HG03025 (cell line): ENCODE data around the gene MIF.
"Not testable (repeated sequence)": the region's sequence is repeated elsewhere in the genome, so short reads cannot be mapped to it uniquely, and the experiment has no call there.

Source experiments
- ATAC-seq: cut with Tn5 transposase; IDR thresholded peaks from one replicate; pipeline ENCODE4 v1.9.1; 2021; ENCODE audit warnings: mild to moderate bottlenecking, moderate library complexity; ENCODE audit not compliant: unreplicated experiment, low FRiP score

Gene MIF

DNA sequence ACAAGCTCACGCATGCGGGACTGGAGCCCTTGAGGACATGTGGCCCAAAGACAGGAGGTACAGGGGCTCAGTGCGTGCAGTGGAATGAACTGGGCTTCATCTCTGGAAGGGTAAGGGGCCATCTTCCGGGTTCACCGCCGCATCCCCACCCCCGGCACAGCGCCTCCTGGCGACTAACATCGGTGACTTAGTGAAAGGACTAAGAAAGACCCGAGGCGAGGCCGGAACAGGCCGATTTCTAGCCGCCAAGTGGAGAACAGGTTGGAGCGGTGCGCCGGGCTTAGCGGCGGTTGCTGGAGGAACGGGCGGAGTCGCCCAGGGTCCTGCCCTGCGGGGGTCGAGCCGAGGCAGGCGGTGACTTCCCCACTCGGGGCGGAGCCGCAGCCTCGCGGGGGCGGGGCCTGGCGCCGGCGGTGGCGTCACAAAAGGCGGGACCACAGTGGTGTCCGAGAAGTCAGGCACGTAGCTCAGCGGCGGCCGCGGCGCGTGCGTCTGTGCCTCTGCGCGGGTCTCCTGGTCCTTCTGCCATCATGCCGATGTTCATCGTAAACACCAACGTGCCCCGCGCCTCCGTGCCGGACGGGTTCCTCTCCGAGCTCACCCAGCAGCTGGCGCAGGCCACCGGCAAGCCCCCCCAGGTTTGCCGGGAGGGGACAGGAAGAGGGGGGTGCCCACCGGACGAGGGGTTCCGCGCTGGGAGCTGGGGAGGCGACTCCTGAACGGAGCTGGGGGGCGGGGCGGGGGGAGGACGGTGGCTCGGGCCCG lies at the start of gene MIF:
Gene MIF, plus strand, starts transcription at position 439 of the 765 bp plus-strand sequence. Its CDS starts 92 bp downstream, at position 531.
- ATAC-seq, result peak; percentile 73

DNA sequence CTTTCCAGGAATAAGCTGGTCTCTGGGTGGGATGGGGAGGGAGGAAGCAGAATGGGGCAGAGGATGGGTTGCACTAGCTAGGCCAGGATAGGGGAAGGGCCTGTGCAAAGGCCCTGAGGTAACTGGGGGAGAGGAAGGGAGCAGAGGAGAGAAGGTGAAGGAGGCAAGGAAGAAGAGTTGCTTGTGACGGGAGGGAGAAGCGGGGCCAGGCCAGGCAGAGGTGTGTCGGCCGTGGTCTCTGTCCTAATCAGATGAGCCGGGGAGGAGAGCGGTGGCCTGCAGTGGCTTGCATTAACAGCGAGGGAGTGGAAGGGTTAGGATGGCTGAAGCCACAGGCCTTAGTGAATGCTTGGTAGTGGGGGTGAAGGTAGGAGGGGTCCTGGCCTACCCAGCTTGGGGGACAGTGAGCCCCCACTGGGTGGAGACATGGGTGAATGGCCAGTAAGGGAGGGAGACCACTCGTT lies 49.4 kb upstream of the MIF start:
- no peak for ATAC-seq

GRCh38 chr22:23845265-23846080 lies 48.7 kb upstream of the MIF start:
- ATAC-seq, result no peak

DNA sequence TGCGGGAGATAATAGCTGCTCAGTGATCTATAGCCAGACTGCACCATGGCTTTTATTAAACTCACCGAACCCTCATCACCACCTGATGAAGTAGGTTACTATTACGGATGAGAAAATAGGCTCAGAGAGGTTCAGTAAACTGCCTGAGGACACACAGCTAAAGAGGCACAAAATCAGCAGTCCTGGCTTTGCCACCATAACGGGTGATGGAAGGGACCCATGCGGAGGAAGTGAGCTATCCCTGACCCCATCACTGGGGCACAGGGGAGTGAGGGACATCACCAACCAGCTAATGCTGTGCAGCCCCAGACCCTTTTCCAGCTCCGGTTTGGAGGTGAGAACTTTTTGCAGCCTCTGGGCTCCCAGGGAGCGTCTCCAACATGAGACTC lies 48.1 kb upstream of the MIF start:
- ATAC-seq, result no peak

DNA sequence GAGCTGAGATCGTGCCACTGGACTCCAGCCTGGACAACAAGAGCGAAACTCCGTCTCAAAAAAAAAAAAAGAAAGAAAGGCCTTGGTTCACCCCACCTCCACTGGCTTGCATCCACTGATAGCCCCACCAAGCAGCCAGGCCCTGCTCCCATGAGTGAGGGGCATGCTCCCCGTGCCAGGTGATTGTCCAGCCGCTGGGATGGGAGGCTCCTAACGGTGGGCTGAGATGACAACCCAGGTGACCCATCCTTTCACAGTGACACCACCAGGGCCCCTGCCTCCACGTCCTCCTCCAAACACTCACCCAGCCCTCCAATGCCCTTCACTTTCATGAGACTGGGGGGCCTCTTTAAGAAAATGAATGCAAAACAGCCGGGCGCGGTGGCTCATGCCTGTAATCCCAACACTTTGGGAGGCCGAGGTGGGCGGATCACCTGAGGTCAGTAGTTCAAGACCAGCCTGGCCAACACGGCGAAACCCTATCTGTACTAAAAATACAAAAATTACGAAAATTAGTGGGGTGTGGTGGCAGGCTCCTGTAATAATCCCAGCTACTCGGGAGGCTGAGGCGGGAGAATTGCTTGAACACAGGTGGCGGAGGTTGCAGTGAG lies 46.8 kb upstream of the MIF start:
- no peak for ATAC-seq

DNA sequence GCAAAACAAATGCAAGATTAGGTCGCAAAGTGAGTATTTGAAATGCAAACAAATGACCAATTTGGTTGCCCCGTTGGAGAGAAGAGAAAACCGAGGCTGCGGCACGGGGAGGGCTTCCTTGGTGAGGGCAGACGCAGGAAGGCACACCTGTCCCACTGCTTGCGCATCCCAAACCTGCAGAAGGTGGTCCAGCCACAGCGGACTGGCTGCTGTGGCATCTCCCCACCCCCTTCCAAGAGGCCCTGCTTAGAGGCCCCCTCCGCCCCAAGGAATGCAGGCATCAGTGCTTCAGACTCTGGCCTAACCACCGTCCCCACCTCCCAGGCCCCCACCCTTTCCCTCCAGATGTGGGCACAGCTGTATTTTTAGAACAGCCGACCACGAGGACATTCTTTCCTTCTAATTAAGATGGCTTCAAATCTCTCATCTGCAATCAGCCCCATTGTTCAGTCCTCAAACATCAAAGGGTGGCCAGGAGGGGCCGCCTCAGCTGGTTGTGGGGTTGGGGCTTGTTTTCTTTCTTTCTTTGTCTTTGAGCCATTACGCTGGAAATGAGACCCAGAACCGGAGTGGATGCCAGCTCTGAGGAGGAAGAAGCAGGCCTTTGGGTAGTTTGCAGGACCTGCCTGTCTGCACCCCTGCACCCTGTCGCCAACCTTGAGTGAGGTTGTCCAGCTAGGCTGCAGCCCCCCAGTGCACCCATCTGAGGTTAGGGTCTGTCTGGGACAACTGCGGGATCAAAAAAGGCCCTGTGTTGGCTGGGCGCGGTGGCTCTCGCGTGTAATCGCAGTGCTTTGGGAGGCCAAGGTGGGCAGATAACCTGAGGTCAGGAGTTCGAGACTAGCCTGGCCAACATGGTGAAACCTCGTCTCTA lies 46.0 kb upstream of the MIF start:
- ATAC-seq, result no peak

DNA sequence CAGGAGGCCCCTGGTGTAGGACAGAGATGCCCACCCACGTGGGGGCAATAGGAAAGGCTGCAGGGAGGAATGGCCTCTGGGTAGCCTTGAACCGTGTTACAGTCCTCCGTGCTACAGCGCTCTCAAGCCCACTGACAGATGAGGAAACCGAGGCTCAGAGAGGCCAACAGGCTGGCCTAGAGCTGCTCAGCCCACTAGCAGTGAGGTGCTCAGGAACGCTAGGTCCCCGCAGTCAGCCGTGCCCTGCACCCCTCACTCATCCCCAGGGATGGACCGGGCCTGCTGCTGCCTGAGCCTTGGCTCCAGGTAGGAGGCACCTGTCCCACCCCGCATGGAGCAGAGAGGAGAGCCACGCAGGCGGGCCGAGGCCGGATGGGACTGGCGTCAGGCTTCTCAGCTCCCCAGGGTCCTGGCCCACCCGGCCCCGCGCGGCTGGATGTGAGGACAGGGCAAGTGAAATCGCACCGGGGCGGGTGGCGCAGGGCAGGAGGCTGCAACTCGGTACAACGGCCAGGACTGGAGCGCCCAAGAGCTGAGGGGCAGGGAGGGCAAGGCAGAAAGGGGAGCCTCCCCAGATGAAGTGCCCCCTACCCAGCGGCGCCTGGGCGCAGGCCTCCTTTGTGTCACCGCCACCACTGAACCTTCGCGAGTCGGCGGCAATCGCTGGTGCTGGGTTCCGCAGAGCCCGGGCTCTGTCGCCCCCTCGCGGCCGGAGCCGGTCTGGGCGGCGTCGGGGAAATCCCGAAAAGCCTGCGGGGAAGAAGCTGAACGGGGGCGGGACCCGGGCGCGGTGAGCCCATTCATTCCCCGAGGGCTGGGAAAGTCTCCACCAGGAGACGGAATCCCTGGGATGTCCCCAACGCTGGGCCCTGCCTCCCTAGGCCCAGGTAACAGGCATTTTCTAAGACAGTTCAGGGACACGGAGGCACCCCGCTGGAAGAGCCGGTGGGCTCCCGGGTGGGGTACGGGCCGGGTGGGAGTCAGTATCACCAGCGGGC lies 44.9 kb upstream of the MIF start:
- ATAC-seq, result no peak

- ATAC-seq, result no peak
Measured at GRCh38 chr22:23850136-23850611, 44.0 kb upstream of the MIF start.

- ATAC-seq, result peak; percentile 31
Measured at GRCh38 chr22:23856721-23857605, 37.2 kb upstream of the MIF start.

- peak; percentile 92 for ATAC-seq
Measured at GRCh38 chr22:23857606-23858483, 36.3 kb upstream of the MIF start, which contains the start of gene SLC2A11. Gene SLC2A11, plus strand, starts transcription at chr22:23857875. Its CDS starts 125 bp downstream, at chr22:23858000.

- no peak for ATAC-seq
Measured at GRCh38 chr22:23858484-23858815, 35.7 kb upstream of the MIF start.

- no peak for ATAC-seq
Measured at GRCh38 chr22:23859201-23859600, 35.0 kb upstream of the MIF start.

- not testable (repeated sequence) for ATAC-seq
Measured at GRCh38 chr22:23860187-23860586, 34.0 kb upstream of the MIF start.

GRCh38 chr22:23862103-23862502 lies 32.1 kb upstream of the MIF start:
- ATAC-seq, result no peak

GRCh38 chr22:23864499-23865154 lies 29.6 kb upstream of the MIF start:
- ATAC-seq, result not testable (repeated sequence)

- ATAC-seq, result no peak
Measured at GRCh38 chr22:23868580-23868979, 25.6 kb upstream of the MIF start.
